Ovary (tissue), 3 donors: Measurements from ENCODE around the gene COMMD4.

Experiments
- POLR2A ChIP-seq: fragments of 450-650 bp; IDR thresholded peaks from one replicate; pipeline ENCODE4 v1.6.1; 2017; ENCODE audit warnings: antibody characterized with exemption, mild to moderate bottlenecking, moderate library complexity
- TF ChIP-seq, protein P1 (sequence below), 3 donors: fragments of 450-650 bp in 2 of 3; fragments of 200-600 bp in 1 of 3; IDR thresholded peaks; one replicate each; pipeline versions ENCODE4 v1.5.1 to v1.8.0; 2016 to 2022; ENCODE audit warnings: antibody characterized with exemption in 3 of 3, mild to moderate bottlenecking in 1 of 3
- donor health status: DM: no; HTN: no; CAD: no.

DNA sequence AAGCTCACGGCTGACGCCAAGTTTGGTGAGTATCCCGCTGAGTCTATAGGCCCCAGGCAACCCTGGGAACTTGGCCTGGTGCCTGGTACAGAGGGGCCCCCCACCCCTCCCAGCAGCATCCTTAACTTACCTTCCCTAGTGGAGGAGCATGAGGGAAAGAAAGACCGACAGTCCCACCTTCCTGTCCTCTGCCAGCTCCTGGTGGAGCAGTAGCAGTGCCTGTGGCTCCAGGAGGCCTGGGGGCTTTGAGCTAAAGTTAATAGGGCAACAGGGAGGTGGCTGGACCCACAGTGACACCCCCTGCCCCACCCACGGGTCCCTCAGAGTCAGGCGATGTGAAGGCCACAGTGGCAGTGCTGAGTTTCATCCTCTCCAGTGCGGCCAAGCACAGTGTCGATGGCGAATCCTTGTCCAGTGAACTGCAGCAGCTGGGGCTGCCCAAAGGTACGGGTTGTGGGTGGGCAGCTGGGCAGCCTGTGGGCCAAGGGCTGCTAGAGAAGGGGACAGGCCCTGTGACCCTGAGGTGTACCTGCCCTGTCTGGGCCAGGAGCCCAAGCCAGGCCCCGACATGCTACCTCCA lies 2.9 kb downstream of the COMMD4 start:
- TF ChIP-seq, protein P1, sequence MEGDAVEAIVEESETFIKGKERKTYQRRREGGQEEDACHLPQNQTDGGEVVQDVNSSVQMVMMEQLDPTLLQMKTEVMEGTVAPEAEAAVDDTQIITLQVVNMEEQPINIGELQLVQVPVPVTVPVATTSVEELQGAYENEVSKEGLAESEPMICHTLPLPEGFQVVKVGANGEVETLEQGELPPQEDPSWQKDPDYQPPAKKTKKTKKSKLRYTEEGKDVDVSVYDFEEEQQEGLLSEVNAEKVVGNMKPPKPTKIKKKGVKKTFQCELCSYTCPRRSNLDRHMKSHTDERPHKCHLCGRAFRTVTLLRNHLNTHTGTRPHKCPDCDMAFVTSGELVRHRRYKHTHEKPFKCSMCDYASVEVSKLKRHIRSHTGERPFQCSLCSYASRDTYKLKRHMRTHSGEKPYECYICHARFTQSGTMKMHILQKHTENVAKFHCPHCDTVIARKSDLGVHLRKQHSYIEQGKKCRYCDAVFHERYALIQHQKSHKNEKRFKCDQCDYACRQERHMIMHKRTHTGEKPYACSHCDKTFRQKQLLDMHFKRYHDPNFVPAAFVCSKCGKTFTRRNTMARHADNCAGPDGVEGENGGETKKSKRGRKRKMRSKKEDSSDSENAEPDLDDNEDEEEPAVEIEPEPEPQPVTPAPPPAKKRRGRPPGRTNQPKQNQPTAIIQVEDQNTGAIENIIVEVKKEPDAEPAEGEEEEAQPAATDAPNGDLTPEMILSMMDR (IDR thresholded peaks at IDR 0.05), result no peak
- no peak for TF ChIP-seq POLR2A
